Cerebellar nuclear complex (tissue), 1 donor: Measurements from ENCODE around the gene PTPRE.

Experiments used
- DNase-seq, 2 experiments: peaks; one replicate each; lab custom pipeline; 2025; lab: John Stamatoyannopoulos, UW

Gene PTPRE

DNA sequence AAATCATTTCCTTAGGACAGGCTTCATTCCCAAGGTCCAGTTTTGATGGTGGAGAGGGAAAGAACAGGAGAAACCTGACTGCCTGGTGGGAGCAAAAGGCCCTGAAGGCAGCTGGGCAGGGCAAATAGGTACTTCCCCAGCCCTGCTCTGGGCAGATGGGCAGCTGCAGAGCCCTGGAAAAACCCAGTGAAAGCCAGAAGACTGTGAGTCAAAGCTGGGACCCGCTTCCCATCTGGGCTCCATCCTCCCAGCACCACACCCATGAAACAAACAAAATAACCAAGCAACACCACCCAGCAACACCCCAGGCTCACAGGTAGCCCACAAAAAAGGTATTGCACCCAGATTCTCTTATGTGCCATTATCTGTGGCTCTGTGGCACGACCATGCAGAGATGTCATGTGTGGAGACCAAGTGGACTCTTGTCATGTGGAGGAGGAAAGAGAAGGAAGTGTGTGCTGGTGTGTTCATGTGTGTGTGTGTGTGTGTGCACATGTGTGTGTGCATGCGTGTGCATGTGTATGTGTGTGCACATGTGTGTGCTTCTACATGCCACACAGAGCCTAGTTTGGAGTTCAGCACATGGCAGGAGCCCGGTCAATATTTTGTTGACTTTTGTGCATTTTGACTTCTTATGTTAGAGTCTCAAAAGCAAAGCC lies 24.0 kb upstream of the PTPRE start:
- no peak for DNase-seq

DNA sequence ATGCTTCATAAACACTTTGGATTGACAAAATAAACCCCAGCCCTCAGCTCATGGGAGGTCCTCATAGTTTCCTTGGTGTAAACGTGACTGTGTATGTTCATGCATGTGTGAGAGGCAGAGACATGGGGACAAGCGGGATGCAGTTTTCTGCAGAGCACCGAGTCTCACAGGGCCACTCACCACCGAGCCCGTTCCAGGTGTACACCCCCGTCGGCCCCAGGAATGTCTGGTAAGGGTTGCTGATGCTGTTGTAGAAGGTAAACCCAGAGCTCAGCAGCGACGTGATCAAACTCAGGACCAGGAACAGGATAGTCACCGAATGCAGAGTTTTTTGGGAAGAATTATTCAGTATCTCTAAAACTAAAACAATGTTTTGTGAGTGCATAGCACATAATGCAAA lies 23.4 kb upstream of the PTPRE start:
- DNase-seq, result no peak

DNA sequence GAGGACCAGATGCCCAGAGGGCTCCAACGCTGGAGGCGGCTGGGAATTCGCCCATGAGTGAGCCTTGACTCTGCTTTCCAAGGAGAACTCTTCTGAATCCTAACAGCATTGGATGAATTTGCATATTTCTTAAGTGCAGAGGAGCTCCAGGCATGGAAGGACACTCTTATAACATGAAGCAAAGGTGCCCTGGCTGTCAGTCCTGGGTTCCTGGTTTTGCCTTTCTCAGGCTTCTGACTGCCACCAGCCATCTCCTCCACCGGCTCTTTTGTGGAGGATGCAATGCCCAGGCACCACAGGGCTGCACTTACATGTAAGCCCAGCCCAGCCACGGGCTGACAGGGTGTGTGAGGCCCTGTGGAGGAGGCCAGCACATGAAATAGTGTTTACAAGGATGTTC lies 22.4 kb upstream of the PTPRE start:
- no peak for DNase-seq

DNA sequence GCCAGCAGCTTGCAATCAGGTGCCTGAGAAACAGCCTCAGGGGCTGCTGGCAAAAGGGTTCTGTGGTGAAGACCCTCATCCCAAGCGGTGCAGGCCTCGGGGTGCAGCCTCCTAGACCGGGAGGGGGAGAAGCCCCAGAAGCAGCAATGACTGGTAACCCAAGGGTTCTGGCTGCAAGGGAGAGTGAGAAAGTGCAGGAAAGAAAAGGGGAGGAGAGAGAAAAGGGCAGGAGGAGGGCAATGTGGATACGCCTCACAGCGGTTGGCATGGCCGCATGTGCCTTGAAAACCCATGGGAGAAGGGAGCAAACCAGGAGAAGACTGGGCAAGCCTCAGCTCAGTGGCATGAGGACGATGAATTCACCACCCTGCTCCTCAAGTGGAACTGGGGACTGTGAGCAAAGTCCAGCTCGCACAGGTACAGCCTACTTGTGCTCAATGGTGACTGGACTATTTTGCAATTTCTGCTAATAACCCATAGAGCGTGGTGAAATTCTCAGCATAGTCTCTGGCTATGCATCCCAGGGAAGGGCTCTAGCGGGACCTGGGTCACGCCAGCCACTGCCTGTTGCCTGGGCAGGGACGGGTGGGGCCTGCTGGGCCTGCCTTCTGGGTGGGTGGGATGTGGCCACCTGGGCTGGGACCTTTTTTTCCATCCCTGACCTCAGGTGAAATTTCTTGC lies 20.4 kb upstream of the PTPRE start:
- DNase-seq, result no peak

DNA sequence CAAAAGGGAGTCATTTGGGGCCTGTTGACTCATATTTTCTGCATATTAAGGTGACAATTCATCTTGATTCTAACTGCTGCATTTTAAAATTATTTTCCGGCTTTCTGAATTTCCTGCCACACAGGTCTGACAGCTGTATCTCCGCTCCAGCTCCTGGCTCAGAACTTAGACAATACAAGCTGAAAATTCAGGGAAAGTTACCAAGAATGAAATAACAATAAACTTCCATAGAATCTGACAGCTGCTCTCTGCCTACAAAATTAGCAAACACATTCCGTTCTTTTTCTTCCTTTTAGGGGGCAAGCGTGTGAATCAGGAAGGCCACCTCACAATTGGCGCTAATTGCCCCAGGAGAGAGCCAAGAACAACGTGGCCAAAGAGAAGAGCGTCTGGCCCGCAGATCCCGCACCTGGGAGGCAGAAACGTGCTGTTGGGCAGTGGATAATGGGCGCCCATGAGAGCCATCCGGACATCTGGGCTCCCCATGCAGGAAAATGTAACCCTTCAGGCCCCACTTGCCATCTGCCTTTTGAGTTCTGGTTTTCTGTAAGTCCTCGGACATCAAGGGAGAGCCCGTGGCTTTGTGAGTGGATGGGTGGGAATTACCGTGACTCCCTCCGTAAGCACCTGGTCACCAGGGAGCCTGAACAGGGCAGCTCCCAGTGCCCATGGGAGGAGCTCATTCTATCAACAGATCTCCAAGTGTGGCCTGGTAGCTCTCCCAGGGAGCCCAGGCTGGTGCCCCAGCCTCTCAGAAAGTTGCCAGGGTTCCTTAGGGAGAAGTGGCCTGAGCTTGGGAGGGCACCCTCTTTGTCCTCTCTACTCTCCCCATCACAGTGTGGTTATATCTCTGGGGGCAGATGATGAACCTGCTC lies 19.1 kb upstream of the PTPRE start:
- no peak for DNase-seq

DNA sequence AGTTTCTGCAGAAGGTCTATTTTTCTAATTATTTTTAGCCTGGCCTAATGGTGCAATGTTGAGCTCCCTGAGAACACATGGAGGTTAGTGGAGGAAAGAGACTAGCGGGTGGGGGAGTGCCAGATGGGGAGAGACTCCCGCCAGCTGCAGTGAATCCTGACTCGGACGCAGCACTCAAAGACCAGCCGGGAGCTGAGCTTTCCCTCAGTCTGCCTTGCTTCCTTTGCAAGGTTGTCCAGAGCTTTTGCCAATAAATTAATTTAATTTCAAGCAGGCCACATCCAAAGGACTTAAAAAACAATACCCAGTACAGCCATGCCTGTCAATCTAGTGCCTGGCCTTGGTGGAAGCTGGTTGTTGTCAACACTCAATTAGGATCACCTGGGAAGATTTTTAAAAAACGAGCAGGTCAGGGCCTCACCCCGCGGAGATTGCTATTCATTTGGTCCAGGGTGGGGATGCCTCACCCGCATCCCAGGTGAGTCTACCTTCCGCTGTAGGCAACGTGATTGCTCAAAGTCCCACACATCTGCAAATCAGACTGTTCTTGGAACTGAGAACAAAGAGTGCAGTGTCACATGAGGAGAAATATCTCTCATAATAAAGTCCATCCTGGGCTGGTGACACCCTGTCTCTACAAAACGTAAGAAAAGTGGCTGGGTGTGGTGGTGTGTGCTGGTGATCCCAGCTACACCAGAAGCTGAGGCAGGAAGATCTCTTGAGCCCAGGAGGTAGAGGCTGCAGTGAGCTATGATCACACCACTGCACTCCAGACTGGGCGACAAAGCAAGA lies 18.2 kb upstream of the PTPRE start:
- no peak for DNase-seq

DNA sequence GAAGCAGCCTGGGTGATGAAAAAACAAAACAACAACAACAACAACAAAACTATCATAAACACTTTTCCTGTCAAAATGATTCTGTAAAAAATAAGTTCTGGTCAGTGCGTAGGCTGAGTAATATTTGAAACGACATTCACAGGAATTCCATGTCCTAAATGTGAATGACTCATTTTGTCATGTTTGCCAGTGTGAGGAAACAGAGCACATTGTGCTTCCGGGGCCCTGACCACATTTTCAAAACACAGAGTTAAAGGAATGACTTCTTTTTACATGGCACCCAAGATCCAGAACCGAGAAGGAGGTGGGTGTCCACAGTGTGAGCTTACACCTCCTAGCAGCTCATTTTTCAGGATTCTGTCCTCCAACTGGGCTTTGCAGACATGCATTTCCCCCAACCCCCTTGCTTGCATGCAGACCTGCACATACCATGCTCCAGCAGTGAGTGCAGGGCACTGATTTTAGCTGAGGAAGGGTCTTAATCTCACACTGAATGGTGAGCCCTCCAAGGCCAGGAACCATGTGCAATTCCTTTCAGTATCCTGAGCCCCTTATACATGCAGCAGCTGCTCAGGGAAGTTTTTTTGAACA lies 17.2 kb upstream of the PTPRE start:
- DNase-seq, result no peak

DNA sequence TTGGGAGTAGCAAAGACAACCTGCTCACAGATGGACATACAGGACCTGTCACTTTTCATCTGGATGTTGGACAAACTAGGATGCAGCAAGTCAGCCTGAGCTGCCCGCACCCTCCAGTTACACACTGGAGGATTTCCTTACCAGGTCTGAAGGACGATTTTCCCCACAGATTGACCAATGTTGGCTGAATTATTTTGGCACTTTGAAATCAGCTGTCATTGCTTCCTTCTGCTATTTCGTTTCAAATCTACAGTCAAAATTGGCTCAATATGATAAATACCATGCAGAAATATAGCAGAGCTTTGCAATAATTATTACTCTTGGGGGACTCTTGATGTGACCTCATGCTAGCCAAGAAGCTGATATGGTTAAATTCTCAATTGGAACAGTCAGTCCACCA lies 16.7 kb upstream of the PTPRE start:
- no peak for DNase-seq

DNA sequence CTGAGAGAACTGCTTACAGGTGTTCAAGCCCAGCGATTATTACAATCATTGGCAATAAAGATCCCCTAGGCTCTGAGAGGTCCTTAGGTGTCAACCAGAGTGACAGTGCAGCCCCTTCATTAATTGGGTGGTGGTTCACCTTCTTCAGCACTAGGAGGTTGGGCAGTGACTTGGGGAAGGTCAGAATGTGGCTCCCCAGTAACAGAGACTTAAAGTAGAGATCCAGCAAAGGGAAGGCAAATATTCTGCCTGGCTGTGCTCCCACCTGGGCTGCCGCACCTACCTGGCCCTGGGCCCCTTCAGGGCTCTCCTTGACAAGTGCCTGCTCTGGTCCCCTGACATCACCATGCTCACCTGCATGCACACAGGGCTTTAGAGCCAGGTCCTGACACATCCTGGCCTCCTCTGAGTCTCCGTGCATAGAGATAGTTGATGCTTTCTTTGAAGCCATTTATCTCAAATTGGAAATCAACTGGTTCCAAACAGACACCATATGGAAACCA lies 16.0 kb upstream of the PTPRE start:
- no peak for DNase-seq

DNA sequence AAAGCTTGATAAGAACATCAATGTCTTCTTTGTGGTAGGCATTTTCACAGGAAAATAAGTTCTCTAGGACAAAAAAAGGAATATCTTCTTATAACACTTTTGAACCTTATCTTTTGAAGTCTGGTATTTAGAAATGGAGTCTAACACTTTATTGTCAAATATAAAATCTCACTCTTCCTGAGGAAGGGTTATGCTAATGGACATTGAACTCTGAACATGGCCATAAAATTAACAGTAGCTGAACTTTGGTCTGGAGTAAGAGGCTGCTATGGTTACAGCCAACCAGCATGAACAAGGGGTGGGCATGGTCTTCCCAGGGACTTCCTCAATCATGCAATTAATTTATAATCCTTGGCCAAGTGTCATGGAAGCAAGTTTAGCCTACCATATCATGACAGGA lies 14.2 kb upstream of the PTPRE start, which contains the start of gene CLRN3:
TSS of gene CLRN3 (minus strand) at position 199 of the 400 bp plus-strand sequence. CDS start at position 42, 157 bp downstream.
- no peak for DNase-seq

DNA sequence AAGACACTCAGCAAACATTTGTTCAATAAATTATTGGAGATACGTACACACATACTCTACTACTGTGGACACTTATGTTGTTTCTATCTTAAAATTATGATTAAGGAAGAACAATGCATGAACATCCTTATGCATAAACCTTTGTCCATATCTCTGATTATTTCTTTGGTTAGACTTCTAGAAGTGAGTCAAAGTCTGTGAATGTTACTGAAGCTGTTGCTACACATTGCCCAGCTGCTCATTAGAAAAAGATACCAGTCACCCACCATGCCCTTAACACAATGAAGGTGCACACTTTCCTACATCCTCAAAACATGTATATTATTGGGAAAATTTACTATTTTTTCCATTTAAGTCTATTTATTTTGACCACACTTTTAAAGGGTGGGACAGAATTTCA lies 12.8 kb upstream of the PTPRE start:
- no peak for DNase-seq

DNA sequence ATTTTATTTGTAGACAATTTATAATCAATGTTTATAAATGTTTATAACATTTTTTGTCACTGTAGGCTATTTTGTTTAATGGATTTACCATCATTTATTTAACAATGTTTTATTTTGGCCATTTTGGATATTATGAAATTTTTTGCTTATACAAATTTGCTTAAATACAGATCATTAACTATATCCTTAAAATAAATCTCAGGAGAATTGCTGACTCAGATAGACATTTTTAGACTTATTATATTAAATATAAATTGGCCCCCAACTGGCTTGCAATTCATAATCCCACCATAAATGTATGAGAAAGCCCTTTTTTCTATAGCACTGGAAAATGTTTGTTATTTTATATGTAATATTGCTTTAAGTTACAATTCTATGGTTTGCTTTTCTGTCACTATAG lies 10.3 kb upstream of the PTPRE start:
- DNase-seq, result no peak

DNA sequence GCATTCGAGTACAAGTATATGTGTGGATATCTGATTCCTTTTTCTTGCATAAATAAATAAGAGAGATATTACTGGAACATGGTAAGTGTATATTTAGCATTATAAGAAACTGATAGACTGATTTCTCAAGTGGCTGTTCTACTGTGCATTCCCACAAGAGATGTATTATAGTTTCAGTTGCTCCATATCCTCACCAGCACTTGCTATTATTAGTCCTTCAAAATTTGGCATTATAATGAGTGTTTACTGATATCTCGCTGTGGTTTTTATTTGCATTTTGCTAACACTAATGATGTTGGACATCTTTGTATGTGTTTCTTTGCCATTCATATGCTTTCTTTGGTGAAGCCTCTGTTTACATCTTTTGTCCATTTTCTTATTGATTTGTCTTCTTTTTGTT lies 9.7 kb upstream of the PTPRE start:
- no peak for DNase-seq

DNA sequence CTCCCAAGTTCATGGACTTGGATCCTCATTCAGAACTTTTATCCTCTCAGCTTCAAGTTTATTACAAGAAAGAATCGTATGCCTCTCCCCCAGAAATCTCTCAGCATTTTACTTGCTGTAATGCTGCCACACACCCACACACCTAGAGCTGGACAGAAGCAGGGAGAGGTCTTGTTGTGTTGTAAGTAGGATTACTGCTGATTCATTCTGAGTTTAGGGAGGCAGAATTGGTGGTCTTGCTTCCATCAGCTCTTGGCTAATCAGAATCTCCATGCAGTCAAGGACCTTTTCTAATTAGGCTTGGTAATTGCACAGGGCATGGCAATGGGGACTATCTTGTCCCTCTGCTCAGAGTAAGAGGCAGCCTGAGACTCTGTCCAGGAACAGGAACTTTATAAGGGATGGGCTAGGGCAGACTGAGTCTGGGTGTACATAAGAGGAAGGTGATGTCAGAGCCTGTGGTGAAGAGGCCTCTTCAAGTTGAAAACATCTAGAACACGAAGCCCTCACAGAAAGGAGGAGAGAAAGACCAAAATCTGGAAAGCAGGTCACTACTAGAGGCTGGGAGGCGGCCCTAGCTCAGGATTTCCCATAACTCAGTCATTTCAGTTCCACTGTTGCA lies 7.0 kb upstream of the PTPRE start:
- no peak for DNase-seq

DNA sequence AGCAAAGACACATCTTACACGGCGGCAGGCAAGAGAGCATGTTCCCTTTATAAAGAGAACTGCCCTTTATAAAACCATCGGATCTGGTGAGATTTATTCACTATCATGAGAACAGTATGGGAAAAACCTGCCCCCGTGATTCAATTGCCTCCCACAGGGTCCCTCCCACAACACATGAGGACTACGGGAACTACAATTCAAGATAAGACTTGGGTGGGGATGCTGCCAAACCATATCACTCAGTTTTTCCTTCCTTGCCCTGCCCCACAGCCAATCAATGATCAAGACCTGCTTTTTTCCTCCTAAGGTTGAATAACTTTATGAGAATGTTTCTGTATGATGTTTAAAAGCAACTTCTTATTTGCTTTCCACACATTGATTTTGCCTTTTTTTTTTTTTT lies 3.1 kb upstream of the PTPRE start:
- DNase-seq, result no peak

DNA sequence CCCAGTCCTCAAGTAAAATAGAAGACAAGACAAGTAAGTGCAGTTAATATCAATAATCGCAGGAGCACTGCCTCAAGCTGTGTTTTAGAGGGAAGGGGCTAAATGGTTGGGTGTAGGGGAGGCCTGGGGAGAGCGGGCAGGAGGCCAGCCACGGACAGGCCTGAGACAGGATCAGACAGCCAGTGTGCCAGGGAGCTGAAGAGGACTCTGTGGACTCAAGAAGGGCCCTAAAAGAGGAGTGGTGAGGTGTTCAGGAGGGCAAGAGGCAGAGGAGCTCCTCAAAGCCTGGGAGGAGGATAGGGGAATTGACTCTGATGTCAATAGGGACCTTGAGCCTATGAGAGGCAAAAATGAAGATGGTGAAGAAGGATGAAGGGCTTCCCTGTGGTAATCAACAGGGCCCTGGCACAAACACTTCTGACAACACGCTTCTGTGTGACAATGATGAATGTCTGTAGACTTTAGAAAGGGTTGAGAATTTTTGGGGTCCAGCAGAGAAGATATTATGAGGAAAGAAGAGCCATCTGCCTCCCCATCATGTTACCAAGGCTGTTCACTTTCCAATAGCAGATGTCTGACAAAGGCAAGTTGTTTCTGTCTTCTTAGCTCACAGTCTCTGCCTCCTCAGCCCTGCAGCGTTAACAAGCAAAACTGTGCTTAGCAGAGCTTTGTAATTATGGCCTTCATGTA lies 2.4 kb upstream of the PTPRE start:
- no peak for DNase-seq

DNA sequence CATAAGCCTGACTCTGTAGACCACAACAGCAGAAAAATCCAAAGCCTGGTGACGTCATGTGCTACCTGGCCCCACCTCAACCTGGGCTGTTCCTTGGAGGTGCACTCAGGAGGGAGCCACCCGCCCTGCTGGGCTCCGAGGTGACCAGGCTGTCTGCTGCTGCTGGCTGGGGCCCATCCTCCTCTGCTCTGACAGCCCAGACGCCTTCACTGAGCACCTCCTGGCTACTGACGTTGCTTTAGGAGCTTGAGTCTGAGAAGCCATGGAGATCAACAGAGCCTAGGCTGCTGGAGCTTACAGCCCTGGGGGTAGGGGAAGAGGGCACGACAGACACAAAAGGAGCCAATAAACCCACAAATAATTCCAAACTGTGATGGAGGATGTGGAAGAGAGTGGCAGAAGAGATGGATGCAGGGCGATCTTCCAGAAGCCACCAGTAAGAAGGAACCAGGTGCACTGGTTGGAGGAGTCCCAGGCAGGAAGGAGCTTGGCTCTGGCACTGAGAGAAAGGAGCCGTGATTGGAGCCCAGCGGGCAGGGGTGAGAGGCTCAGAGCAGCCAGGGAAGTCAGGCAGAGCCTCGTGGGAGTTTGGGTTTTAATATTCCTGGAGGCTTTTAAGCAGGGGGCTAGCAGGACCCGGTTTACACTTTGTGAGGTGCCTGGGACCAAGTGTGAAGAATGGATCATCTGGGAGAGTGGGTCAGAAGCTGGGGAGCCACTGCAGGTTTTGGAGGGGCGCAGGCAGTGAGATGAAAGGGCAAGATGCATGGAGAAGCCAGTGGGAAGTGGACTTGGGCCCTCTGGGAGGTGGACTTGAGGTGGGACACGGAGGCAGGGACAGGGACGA lies 1.7 kb upstream of the PTPRE start:
- DNase-seq, result no peak

DNA sequence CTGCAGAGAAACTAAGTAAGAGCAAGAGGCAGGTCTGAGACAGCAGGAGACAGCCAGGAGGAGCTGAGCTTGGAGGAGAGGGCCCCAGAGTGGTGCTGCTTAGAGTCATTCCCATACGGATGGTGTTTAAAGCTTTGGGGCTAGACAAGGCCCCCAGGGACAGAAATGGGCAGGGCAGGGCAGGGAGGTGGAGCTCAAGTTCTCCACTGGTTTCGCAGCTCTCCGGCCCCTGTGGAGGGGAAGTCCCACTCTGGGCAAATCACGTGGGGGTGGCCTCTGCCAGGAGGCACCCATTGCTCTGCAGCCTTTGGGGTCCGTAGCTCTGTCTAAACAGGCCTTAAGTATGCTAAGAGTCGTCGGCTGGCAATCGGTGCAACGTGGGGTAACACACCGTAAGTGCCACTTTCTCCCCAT lies 1.0 kb upstream of the PTPRE start:
- DNase-seq, result no peak

DNA sequence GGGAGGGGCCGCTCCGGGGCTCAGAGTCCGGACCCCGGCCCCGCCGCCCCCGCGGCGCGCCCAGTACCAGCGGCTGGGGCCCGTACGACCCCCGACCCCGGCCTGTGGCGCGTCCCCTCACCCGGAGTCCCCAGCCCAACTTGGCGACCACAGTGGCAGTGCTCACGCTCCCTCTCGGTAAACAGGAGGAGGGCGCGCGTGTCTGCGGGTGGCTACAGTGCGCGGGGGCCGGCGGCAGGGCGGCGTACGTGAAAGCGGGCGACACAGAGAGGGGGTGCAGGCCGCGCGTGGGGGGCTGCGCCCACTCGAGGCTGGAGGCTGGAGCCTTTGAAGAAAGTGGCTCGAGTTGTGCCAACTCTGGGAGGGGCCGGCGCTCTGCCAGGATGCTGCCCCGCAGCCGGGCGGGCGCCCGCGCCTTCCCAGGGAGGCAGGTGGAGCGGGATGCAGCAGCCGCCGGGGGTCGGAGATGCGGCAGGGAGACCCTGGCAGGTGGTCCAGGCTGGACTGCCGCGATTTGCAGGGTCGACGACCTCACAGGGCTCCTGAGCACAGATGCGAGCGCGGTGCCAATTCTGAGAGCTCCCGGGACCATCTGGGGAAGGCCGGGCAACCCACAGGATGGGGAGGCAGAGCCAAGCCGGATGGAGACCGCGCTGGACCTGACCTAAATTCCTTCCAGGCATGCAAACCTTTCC lies 655 bp downstream of the PTPRE start:
- DNase-seq, result peak in 1 of 2 experiments; percentile 58
